ENCODE data around the gene SCAMP5.

SCAMP5 gene

GRCh38 chr15:75016431-75016830 is 21.1 kb downstream of the SCAMP5 start:
- Histone ChIP-seq H3K9me3 (ENCODE audit: low read length) (no peaks in the 10 kb centered on the region), H3K4me1 (ENCODE audit: insufficient read depth, low read length) (no peaks in the 10 kb centered on the region), H3K27me3 (ENCODE audit: insufficient read depth, low read length) (no peaks in the 10 kb centered on the region), H3K36me3 (ENCODE audit: insufficient read depth, low read length) (peaks cover 60% of the 10 kb centered on the region), H2AFZ (ENCODE audit: low read depth, low read length) (no peak overlapping the region), H3K4me3 (ENCODE audit: low read length) (no peak overlapping the region)

- H3K4me1 ChIP-seq (ENCODE audit: insufficient read depth, low read length), result peaks cover 5% of the 10 kb centered on the region
- H3K36me3 ChIP-seq (ENCODE audit: insufficient read depth, low read length), result peaks cover 34% of the 10 kb centered on the region
- H2AFZ ChIP-seq (ENCODE audit: low read depth, low read length), result no peak overlapping the region
- no peaks in the 10 kb centered on the region for H3K27me3 ChIP-seq (ENCODE audit: insufficient read depth, low read length)
- H3K9me3 ChIP-seq (ENCODE audit: low read length), result no peaks in the 10 kb centered on the region
- no peak overlapping the region for H3K4me3 ChIP-seq (ENCODE audit: low read length)
These were observed 24.6 kb downstream of the SCAMP5 start for GRCh38 chr15:75019916-75020315.

- Histone ChIP-seq H3K9me3 (ENCODE audit: low read length) (no peaks in the 10 kb centered on the region), H3K4me1 (ENCODE audit: insufficient read depth, low read length) (peaks cover 5% of the 10 kb centered on the region), H3K27me3 (ENCODE audit: insufficient read depth, low read length) (no peaks in the 10 kb centered on the region), H3K4me3 (ENCODE audit: low read length) (no peak overlapping the region), H2AFZ (ENCODE audit: low read depth, low read length) (no peak overlapping the region), H3K36me3 (ENCODE audit: insufficient read depth, low read length) (peaks cover 26% of the 10 kb centered on the region)
These were observed 26.0 kb downstream of the SCAMP5 start for GRCh38 chr15:75021341-75021740.

GRCh38 chr15:75022783-75023180 is 27.4 kb downstream of the SCAMP5 start:
- H2AFZ ChIP-seq (ENCODE audit: low read depth, low read length), result peak overlapping the region; percentile 77
- H3K36me3 ChIP-seq (ENCODE audit: insufficient read depth, low read length), result peaks cover 14% of the 10 kb centered on the region
- peaks cover 5% of the 10 kb centered on the region for H3K4me1 ChIP-seq (ENCODE audit: insufficient read depth, low read length)
- peak overlapping the region; percentile 9 for H3K4me3 ChIP-seq (ENCODE audit: low read length)
- H3K27me3 ChIP-seq (ENCODE audit: insufficient read depth, low read length), result no peaks in the 10 kb centered on the region
- no peaks in the 10 kb centered on the region for H3K9me3 ChIP-seq (ENCODE audit: low read length)

GRCh38 chr15:75023181-75023871 is 28.0 kb downstream of the SCAMP5 start, which contains the start of gene PPCDC:
TSS of gene PPCDC (plus strand) at chr15:75023590. CDS start at chr15:75028319, 4,729 bp downstream.
- peaks cover 5% of the 10 kb centered on the region for H3K4me1 ChIP-seq (ENCODE audit: insufficient read depth, low read length)
- H2AFZ ChIP-seq (ENCODE audit: low read depth, low read length), result peak within 1 kb of the TSS; percentile 77
- peaks cover 10% of the 10 kb centered on the region for H3K36me3 ChIP-seq (ENCODE audit: insufficient read depth, low read length)
- H3K27me3 ChIP-seq (ENCODE audit: insufficient read depth, low read length), result no peaks in the 10 kb centered on the region
- no peaks in the 10 kb centered on the region for H3K9me3 ChIP-seq (ENCODE audit: low read length)
- peak within 1 kb of the TSS; percentile 83 for H3K4me3 ChIP-seq (ENCODE audit: low read length)

GRCh38 chr15:75023872-75024636 is 28.7 kb downstream of the SCAMP5 start:
- Histone ChIP-seq H3K9me3 (ENCODE audit: low read length) (no peaks in the 10 kb centered on the region), H3K4me1 (ENCODE audit: insufficient read depth, low read length) (peaks cover 5% of the 10 kb centered on the region), H2AFZ (ENCODE audit: low read depth, low read length) (peak overlapping the region; percentile 77), H3K27me3 (ENCODE audit: insufficient read depth, low read length) (no peaks in the 10 kb centered on the region), H3K36me3 (ENCODE audit: insufficient read depth, low read length) (peaks cover 7% of the 10 kb centered on the region), H3K4me3 (ENCODE audit: low read length) (peak overlapping the region; percentile 83)

GRCh38 chr15:75025107-75025506 is 29.7 kb downstream of the SCAMP5 start:
- Histone ChIP-seq H3K4me3 (ENCODE audit: low read length) (no peak overlapping the region), H3K36me3 (ENCODE audit: insufficient read depth, low read length) (no peaks in the 10 kb centered on the region), H3K9me3 (ENCODE audit: low read length) (no peaks in the 10 kb centered on the region), H3K27me3 (ENCODE audit: insufficient read depth, low read length) (no peaks in the 10 kb centered on the region), H3K4me1 (ENCODE audit: insufficient read depth, low read length) (peaks cover 7% of the 10 kb centered on the region), H2AFZ (ENCODE audit: low read depth, low read length) (no peak overlapping the region)

GRCh38 chr15:75025548-75026260 is 30.3 kb downstream of the SCAMP5 start:
- Histone ChIP-seq H3K4me1 (ENCODE audit: insufficient read depth, low read length) (peaks cover 7% of the 10 kb centered on the region), H3K27me3 (ENCODE audit: insufficient read depth, low read length) (no peaks in the 10 kb centered on the region), H3K36me3 (ENCODE audit: insufficient read depth, low read length) (no peaks in the 10 kb centered on the region), H3K9me3 (ENCODE audit: low read length) (no peaks in the 10 kb centered on the region), H3K4me3 (ENCODE audit: low read length) (no peak overlapping the region), H2AFZ (ENCODE audit: low read depth, low read length) (no peak overlapping the region)

GRCh38 chr15:75027551-75027950 is 32.2 kb downstream of the SCAMP5 start:
- Histone ChIP-seq H3K4me3 (ENCODE audit: low read length) (no peak overlapping the region), H3K36me3 (ENCODE audit: insufficient read depth, low read length) (peaks cover 9% of the 10 kb centered on the region), H3K9me3 (ENCODE audit: low read length) (no peaks in the 10 kb centered on the region), H3K27me3 (ENCODE audit: insufficient read depth, low read length) (no peaks in the 10 kb centered on the region), H2AFZ (ENCODE audit: low read depth, low read length) (no peak overlapping the region), H3K4me1 (ENCODE audit: insufficient read depth, low read length) (peaks cover 7% of the 10 kb centered on the region)

- Histone ChIP-seq H3K4me3 (ENCODE audit: low read length) (no peak overlapping the region), H3K36me3 (ENCODE audit: insufficient read depth, low read length) (peaks cover 9% of the 10 kb centered on the region), H2AFZ (ENCODE audit: low read depth, low read length) (no peak overlapping the region), H3K27me3 (ENCODE audit: insufficient read depth, low read length) (no peaks in the 10 kb centered on the region), H3K9me3 (ENCODE audit: low read length) (no peaks in the 10 kb centered on the region), H3K4me1 (ENCODE audit: insufficient read depth, low read length) (peaks cover 3% of the 10 kb centered on the region)
These were observed 33.6 kb downstream of the SCAMP5 start for GRCh38 chr15:75028991-75029377.

- Histone ChIP-seq H3K27me3 (ENCODE audit: insufficient read depth, low read length) (no peaks in the 10 kb centered on the region), H3K9me3 (ENCODE audit: low read length) (no peaks in the 10 kb centered on the region), H3K36me3 (ENCODE audit: insufficient read depth, low read length) (peaks cover 9% of the 10 kb centered on the region), H3K4me1 (ENCODE audit: insufficient read depth, low read length) (peaks cover 3% of the 10 kb centered on the region), H3K4me3 (ENCODE audit: low read length) (no peak overlapping the region), H2AFZ (ENCODE audit: low read depth, low read length) (no peak overlapping the region)
These were observed 34.1 kb downstream of the SCAMP5 start for GRCh38 chr15:75029378-75030022.

- Histone ChIP-seq H3K9me3 (ENCODE audit: low read length) (no peaks in the 10 kb centered on the region), H3K27me3 (ENCODE audit: insufficient read depth, low read length) (no peaks in the 10 kb centered on the region), H3K4me3 (ENCODE audit: low read length) (no peak overlapping the region), H3K4me1 (ENCODE audit: insufficient read depth, low read length) (peaks cover 3% of the 10 kb centered on the region), H3K36me3 (ENCODE audit: insufficient read depth, low read length) (peaks cover 9% of the 10 kb centered on the region), H2AFZ (ENCODE audit: low read depth, low read length) (no peak overlapping the region)
These were observed 34.7 kb downstream of the SCAMP5 start for GRCh38 chr15:75030023-75030413.

- no peaks in the 10 kb centered on the region for H3K27me3 ChIP-seq (ENCODE audit: insufficient read depth, low read length)
- peaks cover 9% of the 10 kb centered on the region for H3K36me3 ChIP-seq (ENCODE audit: insufficient read depth, low read length)
- no peak overlapping the region for H3K4me3 ChIP-seq (ENCODE audit: low read length)
- H3K9me3 ChIP-seq (ENCODE audit: low read length), result no peaks in the 10 kb centered on the region
- H3K4me1 ChIP-seq (ENCODE audit: insufficient read depth, low read length), result peaks cover 3% of the 10 kb centered on the region
- no peak overlapping the region for H2AFZ ChIP-seq (ENCODE audit: low read depth, low read length)
These were observed 35.1 kb downstream of the SCAMP5 start for GRCh38 chr15:75030424-75030823.

Data from neuron (in vitro differentiated cells).